ENCODE results near the gene HNRNPU.
A peak's percentile ranks its signal among the peaks of the same experiment; 100 is the strongest.

Gene HNRNPU

GRCh38 chr1:244839656-244840055 lies 24.7 kb downstream of the HNRNPU start (continued):
- TF ChIP-seq ZBTB11 (tag by site-specific recombination; conservative IDR thresholded peaks at IDR 0.05; ENCODE audit: low read depth) (no peak), ZSCAN5A (tag by site-specific recombination; IDR thresholded peaks at IDR 0.05) (no peak), KLF7 (tag by site-specific recombination; IDR thresholded peaks at IDR 0.05; ENCODE audit: borderline replicate concordance) (no peak), ZNF133 (tag by site-specific recombination; IDR thresholded peaks at IDR 0.05) (no peak), ZNF335 (tag by site-specific recombination; conservative IDR thresholded peaks at IDR 0.05) (no peak), ZNF174 (tag by site-specific recombination; IDR thresholded peaks at IDR 0.05) (no peak), ZNF843 (tag by site-specific recombination; IDR thresholded peaks at IDR 0.05) (no peak), ZNF23 (tag by site-specific recombination; IDR thresholded peaks at IDR 0.05; ENCODE audit: borderline replicate concordance) (no peak), ZSCAN16 (tag by site-specific recombination; IDR thresholded peaks at IDR 0.05) (no peak), ZNF24 (tag by site-specific recombination; IDR thresholded peaks at IDR 0.05) (no peak), ZNF266 (tag by site-specific recombination; IDR thresholded peaks at IDR 0.05; ENCODE audit: low read depth) (no peak), ZFP69B (tag by site-specific recombination; IDR thresholded peaks at IDR 0.05) (no peak), ZNF585B (tag by site-specific recombination; IDR thresholded peaks at IDR 0.05) (no peak), ZNF426 (tag by site-specific recombination; IDR thresholded peaks at IDR 0.05) (no peak), ZNF747 (tag by site-specific recombination; IDR thresholded peaks at IDR 0.05) (no peak), OSR2 (tag by site-specific recombination; IDR thresholded peaks at IDR 0.05) (peak; percentile 39; the same call in 1 of the 2 replicates), ZNF488 (tag by site-specific recombination; IDR thresholded peaks at IDR 0.05) (no peak), ZBTB1 (tag by site-specific recombination; IDR thresholded peaks at IDR 0.05) (no peak), ZNF692 (tag by site-specific recombination; IDR thresholded peaks at IDR 0.05) (no peak), REST (tag by site-specific recombination; IDR thresholded peaks at IDR 0.05) (0 out of 2 replicates have a peak, but pooled peaks have one; percentile 8), ZNF132 (tag by site-specific recombination; IDR thresholded peaks at IDR 0.05; ENCODE audit: borderline replicate concordance) (no peak), ZNF530 (tag by site-specific recombination; IDR thresholded peaks at IDR 0.05; ENCODE audit: low read depth) (no peak), SALL2 (tag by site-specific recombination; IDR thresholded peaks at IDR 0.05; ENCODE audit: borderline replicate concordance) (no peak), FEZF1 (tag by site-specific recombination; IDR thresholded peaks at IDR 0.05) (no peak), ZNF560 (tag by site-specific recombination; IDR thresholded peaks at IDR 0.05; ENCODE audit: borderline replicate concordance) (no peak), ZNF433 (tag by site-specific recombination; IDR thresholded peaks at IDR 0.05; ENCODE audit: low read depth) (no peak), GLIS1 (tag by site-specific recombination; IDR thresholded peaks at IDR 0.05) (no peak)
